Right lobe of liver (tissue), 6 donors: ENCODE results near the gene NT5C3A. TPM values are rescaled to one million over a fixed set of nuclear protein-coding genes. Genes with fewer than 3 reads are reported as not detected.

Source experiments
- ATAC-seq, 4 donors: fragments of 200-7000 bp; cut with Tn5 transposase; one replicate each; pipeline ENCODE4 v1.9.1; 2020; ENCODE audit warnings: mild to moderate bottlenecking in 4 of 4, moderate library complexity in 4 of 4
- DNase-seq, 3 donors: peaks; one replicate each; pipeline ENCODE4 v3.0.0-alpha.2; 2020
- H3K27ac ChIP-seq, 3 donors: fragments of 200-600 bp; one replicate each; pipeline ENCODE4 v1.8.0; 2022
- H3K27me3 ChIP-seq, 2 donors: fragments of 200-600 bp; one replicate each; pipeline ENCODE4 v1.8.0; 2022
- H3K36me3 ChIP-seq, 4 donors: fragments of 200-600 bp; sonication (generic) in 1 of 4; one replicate each; pipeline versions ENCODE4 v1.5.1 to v1.8.0; 2017 to 2022; ENCODE audit warnings: control low read depth in 1 of 4
- H3K4me1 ChIP-seq, 4 donors: fragments of 200-600 bp; sonication (generic) in 1 of 4; one replicate each; pipeline versions ENCODE4 v1.5.1 to v1.8.0; 2017 to 2022; ENCODE audit warnings: control low read depth in 1 of 4
- H3K4me3 ChIP-seq, 3 donors: fragments of 200-600 bp; one replicate each; pipeline ENCODE4 v1.8.0; 2022
- H3K9me3 ChIP-seq, 4 donors: fragments of 200-600 bp; sonication (generic) in 1 of 4; one replicate each; pipeline versions ENCODE4 v1.5.1 to v1.8.0; 2017 to 2022; ENCODE audit warnings: control low read depth in 1 of 4
- POLR2A ChIP-seq: fragments of 450-650 bp; IDR thresholded peaks from one replicate; pipeline ENCODE4 v1.6.1; 2017; ENCODE audit warnings: antibody characterized with exemption, mild to moderate bottlenecking
- WGBS: methylation state at CpG from one replicate; pipeline ENCODE4 v1.1.6; 2018; ENCODE audit warnings: low coverage, low lambda C conversion rate; ENCODE audit not compliant: insufficient coverage; ENCODE audit errors: missing lambda C conversion rate; 5-methylcytosine and 5-hydroxymethylcytosine counted together
- intact Hi-C, 2 donors: fragments of 100-400 bp; cut with DNase I; formaldehyde crosslinking; loops; one replicate each; pipeline versions ENCODE4 v1.11.2 to v1.14.1; 2022
- total RNA-seq, 6 experiments: library from RNA; depleted of rRNA in 2 of 6; stranded (reverse); fragments of >200 nt in 2 of 6; fragmentation: NEBNext Ultra II Directional in 3 of 6; extraction: Animal tissue kit (Norgen Biotek cat#: 25700) in 3 of 6; gene quantifications; one replicate each; pipeline versions ENCODE4 v1.1.0 to v1.2.4, GENCODE V29; 2016 to 2023
- TF ChIP-seq, protein P1 (sequence below), 4 donors: fragments of 200-600 bp in 3 of 4; fragments of 450-650 bp in 1 of 4; IDR thresholded peaks; one replicate each; pipeline versions ENCODE4 v1.5.1 to v1.8.0; 2016 to 2022; ENCODE audit warnings: antibody characterized with exemption in 4 of 4, mild to moderate bottlenecking in 2 of 4
- donor health status: DM: no; HTN: yes; CAD: no.
- donor health status: DM: no; HTN: no; CAD: no.
- donor health status: DM: no; HTN: no; CAD: no.
- donor health status: DM: no; HTN: yes; CAD: no.
- donor health status: DM: no; HTN: yes; CAD: no.

NT5C3A gene
- total RNA-seq, 6 experiments from 2014 or later: 7.7 to 26.7 (median 11.0) TPM

DNA sequence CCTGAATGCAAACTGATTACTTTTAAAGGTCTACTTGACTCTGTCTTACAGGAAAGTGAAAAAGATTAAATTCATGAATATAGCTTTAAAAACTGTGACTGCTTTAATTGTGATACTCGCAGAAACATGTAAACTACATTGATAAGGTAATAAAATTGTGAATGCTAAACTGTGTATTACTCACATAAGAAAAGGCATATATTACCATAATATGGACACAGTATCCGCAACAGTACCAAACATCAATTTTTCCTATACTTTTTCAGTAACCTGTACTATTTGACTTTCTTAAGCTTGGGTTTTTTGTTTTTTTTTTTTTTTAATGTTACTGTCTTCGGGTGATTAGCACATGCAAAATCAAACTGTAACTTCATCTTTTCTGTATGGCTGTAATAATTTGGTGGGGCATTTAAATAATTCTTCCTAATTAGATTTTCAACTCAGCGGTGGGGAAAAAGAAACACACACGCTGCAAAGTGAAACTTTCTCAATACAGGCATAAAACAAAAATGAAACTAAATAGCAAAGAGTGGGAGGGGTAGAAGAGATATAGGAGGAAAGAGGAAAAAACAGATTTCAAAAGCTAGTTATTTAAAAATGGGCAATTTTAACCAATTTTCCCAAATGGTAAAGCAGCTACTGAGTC is 23.2 kb downstream of the NT5C3A start:
- Histone ChIP-seq H3K27ac (peak overlapping the region; percentile 61 to 76 (median 66)), H3K9me3 (no peaks in the 10 kb centered on the region), H3K4me3 (peak overlapping the region; percentile 28 to 58 (median 42)), H3K4me1 (peaks cover 0 to 30% (median 5%) of the 10 kb centered on the region in 4 donors), H3K27me3 (no peaks in the 10 kb centered on the region), H3K36me3 (no peaks in the 10 kb centered on the region)
- TF ChIP-seq, protein P1, sequence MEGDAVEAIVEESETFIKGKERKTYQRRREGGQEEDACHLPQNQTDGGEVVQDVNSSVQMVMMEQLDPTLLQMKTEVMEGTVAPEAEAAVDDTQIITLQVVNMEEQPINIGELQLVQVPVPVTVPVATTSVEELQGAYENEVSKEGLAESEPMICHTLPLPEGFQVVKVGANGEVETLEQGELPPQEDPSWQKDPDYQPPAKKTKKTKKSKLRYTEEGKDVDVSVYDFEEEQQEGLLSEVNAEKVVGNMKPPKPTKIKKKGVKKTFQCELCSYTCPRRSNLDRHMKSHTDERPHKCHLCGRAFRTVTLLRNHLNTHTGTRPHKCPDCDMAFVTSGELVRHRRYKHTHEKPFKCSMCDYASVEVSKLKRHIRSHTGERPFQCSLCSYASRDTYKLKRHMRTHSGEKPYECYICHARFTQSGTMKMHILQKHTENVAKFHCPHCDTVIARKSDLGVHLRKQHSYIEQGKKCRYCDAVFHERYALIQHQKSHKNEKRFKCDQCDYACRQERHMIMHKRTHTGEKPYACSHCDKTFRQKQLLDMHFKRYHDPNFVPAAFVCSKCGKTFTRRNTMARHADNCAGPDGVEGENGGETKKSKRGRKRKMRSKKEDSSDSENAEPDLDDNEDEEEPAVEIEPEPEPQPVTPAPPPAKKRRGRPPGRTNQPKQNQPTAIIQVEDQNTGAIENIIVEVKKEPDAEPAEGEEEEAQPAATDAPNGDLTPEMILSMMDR (IDR thresholded peaks at IDR 0.05): no peak
- no peak for TF ChIP-seq POLR2A
- intact Hi-C loops: no loop called here
- DNase-seq (no peak), ATAC-seq (peak; percentile 41 to 56 (median 50))
- WGBS: 3% methylated on average over 5 of the region's 5 CpGs

DNA sequence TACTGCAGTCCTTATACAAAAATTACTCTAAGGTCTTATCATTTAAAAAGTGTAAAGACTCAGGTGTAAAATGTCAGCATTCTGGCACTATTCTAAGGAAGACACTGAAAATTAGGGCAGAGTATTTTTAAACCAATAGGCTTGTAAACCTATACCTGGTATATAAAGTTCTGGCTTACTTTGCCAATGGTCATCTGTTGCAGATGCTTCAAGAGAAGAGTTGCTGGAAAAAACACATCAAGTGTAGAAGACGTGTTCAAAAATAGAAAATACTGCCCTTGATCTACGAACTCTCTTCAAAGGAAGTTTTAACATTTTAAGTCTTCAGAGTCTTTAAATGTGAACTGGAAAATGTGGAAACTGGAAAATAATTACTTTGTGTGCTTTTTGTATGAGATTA is 23.9 kb downstream of the NT5C3A start:
- no peaks in the 10 kb centered on the region for H3K27me3 ChIP-seq
- peaks cover 0 to 30% (median 4%) of the 10 kb centered on the region in 4 donors for H3K4me1 ChIP-seq
- 15% methylated on average over 2 of the region's 2 CpGs for WGBS
- ATAC-seq (no peak), DNase-seq (no peak)
- no peaks in the 10 kb centered on the region for H3K9me3 ChIP-seq
- TF ChIP-seq POLR2A: no peak
- TF ChIP-seq, protein P1 (IDR thresholded peaks at IDR 0.05): no peak
- H3K36me3 ChIP-seq: no peaks in the 10 kb centered on the region
- intact Hi-C loops: no loop called here
- H3K27ac ChIP-seq: peak overlapping the region; percentile 61 to 76 (median 66)
- H3K4me3 ChIP-seq: peak overlapping the region; percentile 28 to 58 (median 42)

DNA sequence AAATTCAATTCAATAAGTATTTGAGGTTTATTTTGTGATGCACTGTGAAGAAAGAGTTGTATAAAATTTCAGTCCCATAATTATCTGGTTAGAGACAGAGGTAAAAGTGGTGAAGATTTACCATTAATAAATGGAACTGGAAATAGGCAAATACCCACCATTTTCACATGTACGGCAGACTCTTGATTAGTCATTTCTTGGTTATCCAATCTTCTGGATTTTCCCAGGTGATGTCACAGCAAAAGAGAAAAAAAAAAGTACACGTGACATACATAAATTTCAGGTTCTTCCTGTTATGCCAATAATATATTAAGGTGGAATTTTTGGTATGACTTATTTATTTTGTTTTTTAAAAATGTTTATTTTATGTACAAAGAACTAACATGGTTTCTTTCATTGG is 26.8 kb downstream of the NT5C3A start:
- no peaks in the 10 kb centered on the region for H3K9me3 ChIP-seq
- peaks cover 0 to 15% (median 0%) of the 10 kb centered on the region in 4 donors for H3K4me1 ChIP-seq
- DNase-seq (no peak), ATAC-seq (no peak)
- intact Hi-C loops: no loop called here
- peak overlapping the region in 1 of 3 donors; percentile 59 for H3K27ac ChIP-seq
- no peak overlapping the region for H3K4me3 ChIP-seq
- no peaks in the 10 kb centered on the region for H3K27me3 ChIP-seq
- 83% methylated on average over 2 of the region's 2 CpGs for WGBS
- H3K36me3 ChIP-seq: no peaks in the 10 kb centered on the region
- no peak for TF ChIP-seq POLR2A

DNA sequence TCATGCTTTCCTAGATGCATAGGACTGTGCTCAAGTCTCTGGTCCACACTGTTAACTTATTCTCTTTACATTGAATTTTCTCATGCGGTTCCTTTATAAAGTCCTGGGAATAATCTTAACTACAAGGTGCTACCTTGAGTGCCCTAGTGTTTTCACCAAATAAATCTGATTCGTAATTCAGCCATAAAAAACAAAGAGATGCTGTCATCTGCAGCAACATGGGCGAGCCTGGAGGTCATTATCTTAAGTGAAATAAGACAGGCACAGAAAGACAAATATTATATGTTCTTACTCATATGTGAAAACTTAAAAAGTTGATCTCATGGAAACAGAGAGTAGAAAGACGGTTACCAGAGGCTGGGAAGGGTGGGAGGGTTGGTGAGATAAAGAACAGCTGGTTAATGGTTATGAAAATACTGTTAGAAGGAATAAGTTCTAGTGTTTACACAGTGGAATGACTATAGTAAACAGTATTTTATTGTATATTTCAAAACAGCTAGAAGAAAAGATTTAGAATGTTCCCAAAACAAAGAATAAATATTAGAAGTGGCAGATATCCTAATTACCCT is 38.3 kb downstream of the NT5C3A start:
- ATAC-seq (no peak), DNase-seq (no peak)
- TF ChIP-seq, protein P1 (IDR thresholded peaks at IDR 0.05): no peak
- TF ChIP-seq POLR2A: no peak
- Histone ChIP-seq H3K27ac (no peak overlapping the region), H3K4me1 (no peaks in the 10 kb centered on the region), H3K4me3 (no peak overlapping the region), H3K36me3 (peaks cover 0 to 15% (median 3%) of the 10 kb centered on the region in 4 donors), H3K9me3 (no peaks in the 10 kb centered on the region), H3K27me3 (no peaks in the 10 kb centered on the region)
- intact Hi-C loops: no loop called here
- 90% methylated on average over 4 of the region's 4 CpGs for WGBS

DNA sequence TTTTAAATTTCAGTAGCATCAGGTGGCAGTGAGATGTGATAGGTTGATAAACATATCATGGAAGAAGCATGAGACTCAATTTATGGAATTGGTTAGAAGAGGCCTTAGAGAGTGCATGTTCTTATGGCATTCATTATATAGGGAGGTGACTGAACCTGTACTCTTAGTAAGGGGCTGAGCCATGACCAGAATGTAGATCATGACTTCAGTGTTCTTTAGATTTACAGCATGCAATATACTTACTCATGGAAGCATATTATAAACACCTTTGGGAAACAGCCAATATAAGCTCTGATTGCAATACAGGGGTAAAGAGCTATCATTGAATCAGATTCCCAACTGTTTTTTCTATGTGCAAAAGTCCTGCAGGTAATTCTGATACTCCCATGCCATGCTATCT is 50.2 kb downstream of the NT5C3A start:
- no peaks in the 10 kb centered on the region for H3K27me3 ChIP-seq
- TF ChIP-seq, protein P1 (IDR thresholded peaks at IDR 0.05): no peak
- TF ChIP-seq POLR2A: no peak
- H3K36me3 ChIP-seq: peaks cover 0 to 40% (median 7%) of the 10 kb centered on the region in 4 donors
- no peak overlapping the region for H3K4me3 ChIP-seq
- no peaks in the 10 kb centered on the region for H3K9me3 ChIP-seq
- no peak overlapping the region for H3K27ac ChIP-seq
- ATAC-seq: no peak
- intact Hi-C loops: no loop called here
- no peaks in the 10 kb centered on the region for H3K4me1 ChIP-seq
- no peak for DNase-seq
